HCEC 1CT (cell line): ENCODE results near the gene POLR3A.

Experiments used
- DNase-seq: peaks from one replicate; pipeline ENCODE4 v3.0.0-alpha.2; 2017

Gene POLR3A

GRCh38 chr10:78045856-78046255 is 16.5 kb upstream of the POLR3A start:
- DNase-seq = no peak

DNA sequence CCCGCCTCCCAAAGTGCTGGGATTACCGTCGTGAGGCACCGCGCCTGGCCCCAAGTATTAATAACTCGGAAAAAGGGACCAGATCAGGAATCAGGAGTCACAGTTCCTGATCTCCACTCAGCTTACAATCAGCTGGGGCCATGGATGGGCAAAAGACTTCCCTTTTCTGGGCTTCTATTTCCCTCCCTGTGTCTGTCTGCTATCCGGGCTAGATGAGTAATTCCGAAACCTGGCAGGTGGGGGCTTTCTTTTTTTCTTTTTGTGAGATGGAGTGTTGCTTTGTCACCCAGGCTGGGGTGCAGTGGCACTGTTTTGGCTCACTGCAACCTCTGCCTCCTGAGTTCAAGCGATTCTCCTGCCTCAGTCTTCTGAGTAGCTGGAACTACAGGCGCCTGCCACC is 15.9 kb upstream of the POLR3A start:
- DNase-seq = no peak

GRCh38 chr10:78044699-78045098 is 15.4 kb upstream of the POLR3A start:
- DNase-seq = peak; percentile 11

- no peak for DNase-seq
These were observed 14.9 kb upstream of the POLR3A start for GRCh38 chr10:78044179-78044578.

GRCh38 chr10:78042752-78043104 is 13.4 kb upstream of the POLR3A start:
- DNase-seq = no peak

- peak; percentile 6 for DNase-seq
These were observed 12.9 kb upstream of the POLR3A start for GRCh38 chr10:78042058-78042751.

DNA sequence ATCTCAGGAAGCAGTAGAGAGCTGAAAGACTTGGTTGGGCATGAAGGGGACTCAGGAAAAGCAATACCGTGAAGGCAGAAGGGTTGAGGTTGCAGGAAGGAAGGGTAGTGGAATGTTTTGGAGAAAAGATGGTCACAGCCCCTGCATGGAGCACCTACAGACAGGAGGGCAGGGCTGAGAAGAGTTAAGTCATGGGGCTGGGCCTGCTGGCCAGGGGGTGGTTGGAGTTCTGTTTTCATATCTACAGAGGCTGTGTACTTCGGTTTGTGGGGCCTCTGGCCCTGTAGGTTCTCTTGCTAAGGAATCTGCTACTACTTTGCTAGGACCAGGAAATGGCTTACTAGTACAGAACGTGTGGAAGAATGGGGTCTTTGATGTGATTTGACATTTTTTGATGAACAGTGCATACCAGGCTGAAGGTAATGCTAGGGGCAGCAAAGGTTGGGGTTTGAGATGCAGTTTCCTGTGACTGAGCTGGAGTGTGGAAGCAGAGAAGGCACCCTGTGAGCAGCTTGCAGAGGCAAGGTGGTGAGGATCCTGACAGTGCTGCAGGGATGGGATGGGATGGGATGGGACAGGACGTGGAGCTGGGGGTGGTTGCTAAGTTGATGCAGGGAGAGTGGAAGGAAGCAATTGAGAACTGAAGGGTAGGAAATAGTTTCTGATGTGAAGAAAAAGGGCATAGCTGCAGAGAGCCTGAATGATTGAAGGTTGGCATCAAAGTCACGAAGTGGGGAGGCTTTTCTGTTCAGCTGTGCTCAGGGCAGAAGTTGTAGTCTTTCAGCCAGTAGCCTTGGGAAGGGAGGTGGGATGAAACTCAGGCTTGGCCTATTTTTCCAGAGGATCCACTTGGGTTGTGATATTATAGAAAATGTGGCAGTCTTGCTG is 12.1 kb upstream of the POLR3A start:
- DNase-seq = no peak

- no peak for DNase-seq
These were observed 10.4 kb upstream of the POLR3A start for GRCh38 chr10:78039743-78040142.

DNA sequence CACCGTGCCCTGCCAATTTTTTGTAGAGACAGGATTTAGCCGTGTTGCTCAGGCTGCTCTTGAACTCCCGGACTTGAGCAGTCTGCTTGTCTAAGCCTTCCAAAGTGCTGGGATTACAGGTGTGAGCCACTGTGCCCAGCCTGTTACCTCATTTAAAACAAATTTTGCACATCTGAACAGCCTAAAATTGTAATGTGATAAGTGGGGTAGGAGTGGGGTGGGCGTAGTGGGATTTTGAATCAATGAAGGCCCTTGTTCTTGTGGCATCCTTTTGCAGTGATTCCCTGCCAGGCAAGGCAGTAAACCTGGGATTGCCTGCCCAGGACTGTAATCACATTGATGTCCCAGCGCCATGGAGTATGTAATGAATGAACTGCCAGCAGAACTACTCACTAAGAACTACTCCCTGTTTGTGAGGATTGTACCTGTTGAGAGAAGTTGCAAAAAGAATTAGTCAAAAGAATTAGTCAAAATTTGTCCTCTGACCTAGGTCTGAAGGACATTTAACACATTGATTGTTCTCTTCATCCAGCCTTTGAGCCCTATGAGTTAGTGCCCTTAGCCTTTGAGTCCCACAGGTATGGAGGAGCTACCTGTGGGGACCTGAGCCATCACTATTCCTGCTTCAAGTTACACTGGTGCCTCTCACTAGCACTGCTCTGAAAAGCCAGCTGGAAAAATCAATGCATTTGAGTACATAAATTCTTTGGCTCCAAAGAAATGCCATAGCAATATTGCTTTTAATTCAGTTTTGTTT is 9.7 kb upstream of the POLR3A start:
- no peak for DNase-seq

GRCh38 chr10:78038105-78038504 is 8.8 kb upstream of the POLR3A start:
- peak; percentile 20 for DNase-seq

DNA sequence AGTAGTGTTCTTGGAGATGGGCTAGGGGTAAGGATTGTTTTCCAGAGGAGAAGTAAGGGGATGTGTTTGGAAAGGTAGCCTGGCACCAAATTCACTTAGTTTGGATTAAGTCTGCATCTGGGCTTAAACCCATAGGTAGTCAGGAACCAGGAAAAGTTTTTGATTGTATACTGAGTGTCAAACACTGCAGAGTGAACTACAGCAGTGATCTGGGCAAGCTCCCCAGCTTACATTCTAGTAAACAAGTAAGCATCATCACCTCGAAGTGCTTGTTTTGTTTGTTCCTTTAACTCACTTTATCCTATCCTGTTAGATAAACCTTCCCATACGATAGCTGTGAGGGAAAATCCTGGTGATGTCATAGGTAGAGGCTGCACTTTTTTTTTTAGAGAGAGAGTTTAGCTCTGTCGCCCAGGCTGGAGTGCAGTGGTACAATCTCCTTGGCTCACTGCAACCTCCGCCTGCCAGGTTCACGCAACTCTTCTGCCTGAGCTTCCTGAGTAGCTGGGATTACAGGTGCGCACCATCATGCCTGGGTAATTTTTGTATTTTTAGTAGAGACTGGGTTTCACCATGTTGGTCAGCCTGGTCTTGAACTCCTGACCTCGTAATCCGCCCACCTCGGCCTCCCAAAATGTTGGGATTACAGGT is 6.7 kb upstream of the POLR3A start:
- no peak for DNase-seq

DNA sequence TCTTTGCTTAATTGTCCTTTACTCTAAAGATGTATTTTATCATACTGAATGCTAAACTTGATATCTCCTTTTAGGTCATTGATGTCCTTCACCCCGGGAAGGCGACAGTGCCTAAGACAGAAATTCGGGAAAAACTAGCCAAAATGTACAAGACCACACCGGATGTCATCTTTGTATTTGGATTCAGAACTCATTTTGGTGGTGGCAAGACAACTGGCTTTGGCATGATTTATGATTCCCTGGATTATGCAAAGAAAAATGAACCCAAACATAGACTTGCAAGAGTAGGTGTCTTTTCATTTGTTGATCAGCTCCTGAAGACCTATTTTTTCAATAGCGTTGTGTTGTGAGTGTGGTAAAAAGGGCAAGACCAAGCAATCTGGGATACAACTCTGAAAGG is 6.1 kb upstream of the POLR3A start:
- no peak for DNase-seq

DNA sequence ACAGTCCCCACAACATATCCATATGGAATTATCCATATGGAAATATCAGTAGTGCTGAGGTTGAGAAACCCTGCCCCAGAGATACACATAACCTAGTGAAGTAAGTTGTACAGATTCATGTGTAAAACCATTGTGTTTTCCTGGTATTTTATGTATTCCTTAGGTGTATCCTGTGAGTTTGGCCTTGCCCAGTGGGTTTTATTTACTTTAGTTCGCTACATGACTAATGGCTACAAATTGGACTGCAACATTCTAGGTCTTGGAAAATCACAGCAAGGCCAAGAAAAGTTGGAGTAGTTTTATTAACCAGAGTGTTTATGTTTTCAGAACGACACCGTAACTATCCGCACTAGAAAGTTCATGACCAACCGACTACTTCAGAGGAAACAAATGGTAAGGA is 5.7 kb upstream of the POLR3A start:
- DNase-seq = peak; percentile 16

GRCh38 chr10:78033637-78034470 is 4.5 kb upstream of the POLR3A start, which contains the start of gene RPS24:
TSS of gene RPS24 (plus strand) at chr10:78033863. CDS start at chr10:78033902, 39 bp downstream.
- peak; percentile 99 for DNase-seq

- DNase-seq = no peak
These were observed 4.0 kb upstream of the POLR3A start for GRCh38 chr10:78033387-78033636.

DNA sequence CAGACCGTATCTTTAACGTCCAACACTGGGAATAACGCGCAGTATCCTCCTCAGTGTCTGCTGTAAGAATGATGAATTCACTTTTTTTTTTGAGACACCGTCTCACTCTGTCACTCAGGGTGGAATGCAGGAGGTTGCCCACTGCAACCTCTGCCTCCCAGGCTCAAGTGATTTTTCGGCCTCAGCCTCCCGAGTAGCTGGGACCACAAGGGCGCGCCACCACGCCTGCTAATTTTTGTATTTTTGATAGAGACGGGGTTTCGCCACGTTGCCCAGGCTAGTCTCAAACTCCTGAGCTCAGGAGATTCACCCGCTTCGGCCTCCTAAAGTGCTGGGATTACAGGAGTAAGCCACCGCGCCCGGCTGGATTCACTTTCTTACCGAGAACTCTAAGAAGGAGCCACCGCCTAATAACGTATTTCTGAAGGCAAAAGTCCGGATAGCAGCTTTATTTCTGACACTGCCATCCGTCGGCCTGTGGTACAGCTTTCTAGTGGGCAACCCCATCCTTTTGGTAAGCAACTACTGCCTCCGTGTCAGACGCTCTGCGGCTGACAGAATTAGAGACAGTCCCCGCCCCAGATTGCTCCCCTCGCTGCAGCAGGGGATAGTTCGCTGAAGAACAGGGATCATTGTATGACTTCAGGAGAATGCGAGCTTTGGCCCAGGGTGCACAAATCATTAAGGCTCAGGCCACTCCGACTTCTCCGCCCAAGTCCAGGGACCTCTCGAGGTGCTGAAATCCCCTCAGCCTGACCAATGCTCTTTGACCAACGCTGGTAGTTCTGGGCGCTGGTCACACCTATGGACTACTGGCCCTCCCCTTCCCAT is 662 bp downstream of the POLR3A start:
- DNase-seq = peak; percentile 15

DNA sequence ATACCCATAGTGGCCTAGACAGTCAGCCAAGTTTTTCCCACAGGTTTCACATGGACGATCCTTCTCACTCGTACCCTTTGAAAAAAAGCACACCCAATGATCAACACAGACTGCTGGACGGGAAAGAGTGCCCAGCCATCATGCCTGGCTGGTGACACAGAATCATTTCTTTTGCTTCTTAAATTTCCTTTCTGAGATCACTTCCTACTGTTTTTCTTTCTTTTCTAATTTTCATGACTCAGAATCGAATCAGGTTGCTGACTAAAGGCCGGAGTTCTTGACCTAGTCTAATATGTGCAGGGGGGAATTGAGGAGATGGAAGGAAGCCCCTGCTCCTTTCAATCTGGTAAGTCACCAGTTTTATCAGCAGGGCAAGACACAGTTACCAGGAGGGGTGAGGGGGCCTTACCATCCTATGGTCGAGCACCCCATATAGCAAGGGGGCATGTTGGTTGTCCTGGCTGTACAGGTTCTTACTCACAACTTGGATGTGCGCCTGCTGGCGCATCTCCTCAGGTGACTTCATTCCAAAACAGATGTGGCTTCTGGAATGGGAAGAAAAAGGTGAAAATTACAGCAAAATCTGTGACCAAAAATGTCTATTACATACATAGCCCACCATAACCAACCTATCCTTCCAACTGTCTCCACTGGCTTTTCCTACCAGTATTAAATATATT is 3.5 kb downstream of the POLR3A start:
- peak; percentile 86 for DNase-seq

DNA sequence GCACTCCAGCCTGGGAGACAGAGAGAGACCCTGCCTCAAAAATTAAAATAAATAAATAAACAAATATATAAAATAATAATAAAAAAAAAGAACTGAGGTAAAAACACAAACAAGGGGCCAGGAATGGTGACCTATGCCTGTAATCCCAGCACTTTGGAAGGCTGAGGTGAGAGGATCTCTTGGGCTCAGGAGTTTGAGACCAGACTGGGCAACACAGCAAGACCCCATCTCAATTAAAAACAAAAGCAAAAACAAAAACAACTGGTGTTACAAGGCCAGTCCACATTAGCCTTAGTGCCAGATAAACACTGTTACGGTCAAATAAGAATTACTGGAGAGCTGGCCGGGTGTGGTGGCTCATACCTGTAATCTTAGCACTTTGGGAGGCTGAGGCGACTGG is 5.6 kb downstream of the POLR3A start:
- DNase-seq = no peak

GRCh38 chr10:78021201-78021600 is 8.1 kb downstream of the POLR3A start:
- no peak for DNase-seq

GRCh38 chr10:78019264-78019663 is 10.1 kb downstream of the POLR3A start:
- DNase-seq = no peak

GRCh38 chr10:78017856-78018255 is 11.5 kb downstream of the POLR3A start:
- DNase-seq = no peak
